KMS-11 (cell line): ENCODE results near the gene SLC25A17.

ENCODE experiments used
- H2AFZ ChIP-seq: fragments of 200-600 bp; sonication (generic); 2 replicates; pipeline ENCODE4 v1.6.1; 2016; ENCODE audit warnings: antibody characterized with exemption, mixed run types, low read depth
- H3K27ac ChIP-seq: fragments of 200-600 bp; sonication (generic); 2 replicates; pipeline ENCODE4 v1.6.1; 2016; ENCODE audit warnings: mild to moderate bottlenecking, mixed run types
- H3K27me3 ChIP-seq: fragments of 200-600 bp; sonication (generic); 2 replicates; pipeline ENCODE4 v1.6.1; 2017; ENCODE audit warnings: mild to moderate bottlenecking, low read depth, mixed run types, moderate library complexity; ENCODE audit not compliant: insufficient read depth
- H3K36me3 ChIP-seq: fragments of 200-600 bp; sonication (generic); 2 replicates; pipeline ENCODE4 v1.6.1; 2017; ENCODE audit warnings: mild to moderate bottlenecking, mixed run types; ENCODE audit not compliant: insufficient read depth
- H3K4me1 ChIP-seq: fragments of 200-600 bp; sonication (generic); 2 replicates; pipeline ENCODE4 v1.6.1; 2016; ENCODE audit warnings: mild to moderate bottlenecking, low read depth, mixed run types; ENCODE audit not compliant: poor library complexity, severe bottlenecking
- H3K4me2 ChIP-seq: fragments of 200-600 bp; sonication (generic); 2 replicates; pipeline ENCODE4 v1.7.0; 2016; ENCODE audit warnings: mild to moderate bottlenecking, mixed run types
- H3K4me3 ChIP-seq: fragments of 200-600 bp; sonication (generic); IDR thresholded peaks from 2 replicates; pipeline ENCODE4 v1.6.1; 2017; ENCODE audit warnings: low read depth, low read length, mixed read lengths; ENCODE audit not compliant: insufficient read depth
- H3K79me2 ChIP-seq: fragments of 200-600 bp; sonication (generic); 2 replicates; pipeline ENCODE4 v1.6.1; 2016; ENCODE audit warnings: low read depth, mixed run types; ENCODE audit not compliant: insufficient read depth
- H3K9ac ChIP-seq: fragments of 200-600 bp; sonication (generic); 2 replicates; pipeline ENCODE4 v1.6.1; 2016; ENCODE audit warnings: mild to moderate bottlenecking, mixed run types
- H4K20me1 ChIP-seq: fragments of 200-600 bp; sonication (generic); 2 replicates; pipeline ENCODE4 v1.6.1; 2016; ENCODE audit warnings: mild to moderate bottlenecking, mixed run types; ENCODE audit not compliant: insufficient read depth
- TF ChIP-seq, protein P1 (sequence below): fragments of 200-600 bp; sonication (generic); conservative IDR thresholded peaks from 2 replicates; pipeline ENCODE4 v1.6.1; 2017; ENCODE audit warnings: low read depth, mild to moderate bottlenecking, antibody characterized with exemption, low read length, moderate library complexity, mixed read lengths

SLC25A17 gene

GRCh38 chr22:40758390-40758789, 60.8 kb downstream of the SLC25A17 start:
- Histone ChIP-seq H3K27me3 (no peaks in the 10 kb centered on the region), H4K20me1 (no peaks in the 10 kb centered on the region), H3K36me3 (no peaks in the 10 kb centered on the region), H2AFZ (no peak overlapping the region), H3K4me1 (no peaks in the 10 kb centered on the region), H3K79me2 (no peaks in the 10 kb centered on the region), H3K4me2 (no peak overlapping the region), H3K27ac (no peak overlapping the region), H3K4me3 (no peak overlapping the region), H3K9ac (no peak overlapping the region)
- TF ChIP-seq, protein P1, sequence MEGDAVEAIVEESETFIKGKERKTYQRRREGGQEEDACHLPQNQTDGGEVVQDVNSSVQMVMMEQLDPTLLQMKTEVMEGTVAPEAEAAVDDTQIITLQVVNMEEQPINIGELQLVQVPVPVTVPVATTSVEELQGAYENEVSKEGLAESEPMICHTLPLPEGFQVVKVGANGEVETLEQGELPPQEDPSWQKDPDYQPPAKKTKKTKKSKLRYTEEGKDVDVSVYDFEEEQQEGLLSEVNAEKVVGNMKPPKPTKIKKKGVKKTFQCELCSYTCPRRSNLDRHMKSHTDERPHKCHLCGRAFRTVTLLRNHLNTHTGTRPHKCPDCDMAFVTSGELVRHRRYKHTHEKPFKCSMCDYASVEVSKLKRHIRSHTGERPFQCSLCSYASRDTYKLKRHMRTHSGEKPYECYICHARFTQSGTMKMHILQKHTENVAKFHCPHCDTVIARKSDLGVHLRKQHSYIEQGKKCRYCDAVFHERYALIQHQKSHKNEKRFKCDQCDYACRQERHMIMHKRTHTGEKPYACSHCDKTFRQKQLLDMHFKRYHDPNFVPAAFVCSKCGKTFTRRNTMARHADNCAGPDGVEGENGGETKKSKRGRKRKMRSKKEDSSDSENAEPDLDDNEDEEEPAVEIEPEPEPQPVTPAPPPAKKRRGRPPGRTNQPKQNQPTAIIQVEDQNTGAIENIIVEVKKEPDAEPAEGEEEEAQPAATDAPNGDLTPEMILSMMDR = no peak

- Histone ChIP-seq H3K9ac (no peak overlapping the region), H3K4me3 (no peak overlapping the region), H4K20me1 (no peaks in the 10 kb centered on the region), H3K79me2 (no peaks in the 10 kb centered on the region), H3K4me2 (no peak overlapping the region), H3K36me3 (no peaks in the 10 kb centered on the region), H2AFZ (no peak overlapping the region), H3K27ac (no peak overlapping the region), H3K27me3 (no peaks in the 10 kb centered on the region), H3K4me1 (no peaks in the 10 kb centered on the region)
- TF ChIP-seq, protein P1 = no peak
These were observed 62.1 kb downstream of the SLC25A17 start for GRCh38 chr22:40757071-40757470.

- Histone ChIP-seq H3K4me2 (no peak overlapping the region), H2AFZ (no peak overlapping the region), H3K9ac (no peak overlapping the region), H4K20me1 (no peaks in the 10 kb centered on the region), H3K27ac (no peak overlapping the region), H3K4me3 (no peak overlapping the region), H3K36me3 (no peaks in the 10 kb centered on the region), H3K27me3 (no peaks in the 10 kb centered on the region), H3K79me2 (no peaks in the 10 kb centered on the region), H3K4me1 (no peaks in the 10 kb centered on the region)
- TF ChIP-seq, protein P1 = no peak
These were observed 66.0 kb downstream of the SLC25A17 start for GRCh38 chr22:40753114-40753513.

- Histone ChIP-seq H3K36me3 (no peaks in the 10 kb centered on the region), H3K27ac (no peak overlapping the region), H3K9ac (no peak overlapping the region), H3K27me3 (no peaks in the 10 kb centered on the region), H3K79me2 (no peaks in the 10 kb centered on the region), H4K20me1 (no peaks in the 10 kb centered on the region), H2AFZ (no peak overlapping the region), H3K4me1 (no peaks in the 10 kb centered on the region), H3K4me3 (no peak overlapping the region), H3K4me2 (no peak overlapping the region)
- TF ChIP-seq, protein P1 = no peak
These were observed 67.9 kb downstream of the SLC25A17 start for GRCh38 chr22:40751250-40751649.
